ELR (cell line): ENCODE data around the gene RGS19.

Experiments
- DNase-seq: peaks from one replicate; pipeline ENCODE4 v3.0.0-alpha.2; 2015; ENCODE audit warnings: low read depth

The RGS19 gene

GRCh38 chr20:64108731-64109681 is 29.7 kb upstream of the RGS19 start:
- no peak for DNase-seq

GRCh38 chr20:64107736-64108457 is 28.6 kb upstream of the RGS19 start:
- DNase-seq: no peak

GRCh38 chr20:64106981-64107735 is 27.8 kb upstream of the RGS19 start, which contains the start of gene NPBWR2:
Gene NPBWR2 (minus strand): TSS chr20:64107565. CDS start chr20:64106831, 734 bp downstream.
- no peak for DNase-seq

GRCh38 chr20:64106435-64106961 is 27.2 kb upstream of the RGS19 start:
- no peak for DNase-seq

- DNase-seq: no peak
These were observed 26.6 kb upstream of the RGS19 start for GRCh38 chr20:64105846-64106434.

- DNase-seq: no peak
These were observed 25.5 kb upstream of the RGS19 start for GRCh38 chr20:64104667-64105451.

- no peak for DNase-seq
These were observed 24.8 kb upstream of the RGS19 start for GRCh38 chr20:64103871-64104666.

- DNase-seq: no peak
These were observed 23.5 kb upstream of the RGS19 start for GRCh38 chr20:64102647-64103354.

GRCh38 chr20:64101731-64102621 is 22.7 kb upstream of the RGS19 start:
- DNase-seq: peak; percentile 38

- DNase-seq: no peak
These were observed 21.8 kb upstream of the RGS19 start for GRCh38 chr20:64100946-64101688.

- DNase-seq: no peak
These were observed 21.2 kb upstream of the RGS19 start for GRCh38 chr20:64100566-64100888.

- no peak for DNase-seq
These were observed 20.7 kb upstream of the RGS19 start for GRCh38 chr20:64099880-64100565.

- no peak for DNase-seq
These were observed 19.9 kb upstream of the RGS19 start for GRCh38 chr20:64099086-64099786.

- no peak for DNase-seq
These were observed 19.2 kb upstream of the RGS19 start for GRCh38 chr20:64098471-64099013.

- no peak for DNase-seq
These were observed 17.2 kb upstream of the RGS19 start for GRCh38 chr20:64096535-64096934.

- no peak for DNase-seq
These were observed 16.6 kb upstream of the RGS19 start for GRCh38 chr20:64095927-64096326.
